Measurements from ENCODE around the gene UBC.

UBC gene

DNA sequence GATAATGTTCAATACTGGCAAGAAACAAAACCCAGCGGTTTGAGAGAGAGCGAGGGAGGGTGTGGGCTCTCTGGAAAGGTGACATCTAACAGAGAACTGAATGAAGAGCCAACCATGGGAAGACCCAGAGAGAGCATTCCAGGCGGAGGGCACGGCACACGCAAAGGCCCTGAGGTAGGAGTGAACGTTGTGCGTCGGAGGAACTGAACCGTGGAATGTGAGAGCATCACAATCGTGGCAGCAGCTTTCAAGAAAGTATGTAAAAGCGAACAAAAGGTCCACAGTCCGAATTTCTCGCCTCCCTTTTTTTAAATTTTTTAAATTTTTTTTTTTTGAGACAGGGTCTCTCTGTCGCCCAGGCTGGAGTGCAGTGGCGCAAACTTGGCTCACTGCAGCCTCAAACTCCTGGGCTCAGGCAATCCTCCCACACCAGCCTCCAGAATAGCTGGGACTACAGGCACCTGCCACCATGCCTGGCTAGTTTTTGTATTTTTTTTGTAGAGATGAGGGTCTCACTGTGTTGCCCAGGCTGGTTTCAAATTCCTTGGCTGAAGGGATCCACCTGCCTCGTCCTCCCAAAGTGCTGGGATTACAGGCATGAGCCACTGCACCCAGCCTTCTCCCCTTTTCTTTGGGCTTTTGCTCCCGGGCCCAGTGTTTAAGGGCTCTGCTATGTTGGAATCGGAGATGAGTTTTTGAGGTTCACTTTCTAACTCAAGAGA is 35.5 kb downstream of the UBC start:
- no peak for DNase-seq (ENCODE audit: low read depth)
- TF ChIP-seq, protein P1, sequence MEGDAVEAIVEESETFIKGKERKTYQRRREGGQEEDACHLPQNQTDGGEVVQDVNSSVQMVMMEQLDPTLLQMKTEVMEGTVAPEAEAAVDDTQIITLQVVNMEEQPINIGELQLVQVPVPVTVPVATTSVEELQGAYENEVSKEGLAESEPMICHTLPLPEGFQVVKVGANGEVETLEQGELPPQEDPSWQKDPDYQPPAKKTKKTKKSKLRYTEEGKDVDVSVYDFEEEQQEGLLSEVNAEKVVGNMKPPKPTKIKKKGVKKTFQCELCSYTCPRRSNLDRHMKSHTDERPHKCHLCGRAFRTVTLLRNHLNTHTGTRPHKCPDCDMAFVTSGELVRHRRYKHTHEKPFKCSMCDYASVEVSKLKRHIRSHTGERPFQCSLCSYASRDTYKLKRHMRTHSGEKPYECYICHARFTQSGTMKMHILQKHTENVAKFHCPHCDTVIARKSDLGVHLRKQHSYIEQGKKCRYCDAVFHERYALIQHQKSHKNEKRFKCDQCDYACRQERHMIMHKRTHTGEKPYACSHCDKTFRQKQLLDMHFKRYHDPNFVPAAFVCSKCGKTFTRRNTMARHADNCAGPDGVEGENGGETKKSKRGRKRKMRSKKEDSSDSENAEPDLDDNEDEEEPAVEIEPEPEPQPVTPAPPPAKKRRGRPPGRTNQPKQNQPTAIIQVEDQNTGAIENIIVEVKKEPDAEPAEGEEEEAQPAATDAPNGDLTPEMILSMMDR (IDR thresholded peaks at IDR 0.05; ENCODE audit: control insufficient read depth, extremely low read depth, insufficient read depth) = no peak
- no peak overlapping the region for H3K4me3 ChIP-seq (ENCODE audit: low read depth, low read length)

- TF ChIP-seq, protein P1 (IDR thresholded peaks at IDR 0.05; ENCODE audit: control insufficient read depth, extremely low read depth, insufficient read depth) = no peak
- DNase-seq (ENCODE audit: low read depth) = no peak
- H3K4me3 ChIP-seq (ENCODE audit: low read depth, low read length) = no peak overlapping the region
Measured at GRCh38 chr12:124877423-124877822, 37.0 kb downstream of the UBC start.

GRCh38 chr12:124876171-124876570 is 38.3 kb downstream of the UBC start:
- TF ChIP-seq, protein P1 (IDR thresholded peaks at IDR 0.05; ENCODE audit: control insufficient read depth, extremely low read depth, insufficient read depth) = no peak

GRCh38 chr12:124875803-124876132 is 38.7 kb downstream of the UBC start:
- no peak overlapping the region for H3K4me3 ChIP-seq (ENCODE audit: low read depth, low read length)
- DNase-seq (ENCODE audit: low read depth) = no peak
- TF ChIP-seq, protein P1 (IDR thresholded peaks at IDR 0.05; ENCODE audit: control insufficient read depth, extremely low read depth, insufficient read depth) = no peak

More at GRCh38 chr12:124876171-124876570, 38.3 kb downstream of the UBC start:
- no peak overlapping the region for H3K4me3 ChIP-seq (ENCODE audit: low read depth, low read length)
- no peak for DNase-seq (ENCODE audit: low read depth)

DNA sequence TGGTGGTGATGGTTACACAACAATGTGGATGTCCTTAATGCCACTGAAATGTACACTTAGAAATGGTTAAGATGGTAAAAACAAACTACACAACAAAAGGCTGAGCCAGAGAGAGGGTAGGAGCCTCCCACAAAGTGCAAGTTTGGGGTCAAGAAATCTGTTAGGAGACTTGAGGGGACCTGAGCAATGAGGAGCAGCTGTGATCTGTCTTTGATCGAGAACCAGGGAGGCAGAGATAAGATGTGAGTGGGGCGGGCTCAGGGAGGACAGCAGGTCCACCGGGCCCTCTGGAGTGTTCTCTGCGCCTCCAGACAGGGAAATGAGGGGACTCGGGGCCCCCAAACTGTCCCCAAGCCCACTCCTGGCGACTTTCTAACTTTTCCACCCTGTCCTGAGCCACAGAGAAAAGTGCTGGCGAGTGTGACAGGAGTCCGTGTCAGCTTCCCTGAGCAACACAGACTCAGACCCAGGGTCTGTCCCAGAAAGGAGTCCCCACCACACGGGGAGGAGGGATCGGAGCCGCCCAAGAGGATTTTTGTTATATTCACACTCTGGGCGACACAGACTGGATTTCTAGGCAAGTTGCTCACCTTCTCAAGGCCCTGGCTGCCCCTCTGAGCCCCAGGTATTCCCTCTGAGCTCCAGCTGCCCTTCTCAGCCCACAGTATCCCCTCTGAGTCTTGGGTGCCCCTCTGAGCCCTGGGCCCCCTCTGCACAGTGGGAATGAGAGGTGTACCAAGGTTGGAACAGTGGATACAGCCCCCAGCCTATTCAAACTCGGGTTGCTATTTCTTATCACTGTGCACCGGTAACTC is 39.3 kb downstream of the UBC start:
- H3K4me3 ChIP-seq (ENCODE audit: low read depth, low read length) = no peak overlapping the region
- TF ChIP-seq, protein P1 (IDR thresholded peaks at IDR 0.05; ENCODE audit: control insufficient read depth, extremely low read depth, insufficient read depth) = no peak
- no peak for DNase-seq (ENCODE audit: low read depth)

DNA sequence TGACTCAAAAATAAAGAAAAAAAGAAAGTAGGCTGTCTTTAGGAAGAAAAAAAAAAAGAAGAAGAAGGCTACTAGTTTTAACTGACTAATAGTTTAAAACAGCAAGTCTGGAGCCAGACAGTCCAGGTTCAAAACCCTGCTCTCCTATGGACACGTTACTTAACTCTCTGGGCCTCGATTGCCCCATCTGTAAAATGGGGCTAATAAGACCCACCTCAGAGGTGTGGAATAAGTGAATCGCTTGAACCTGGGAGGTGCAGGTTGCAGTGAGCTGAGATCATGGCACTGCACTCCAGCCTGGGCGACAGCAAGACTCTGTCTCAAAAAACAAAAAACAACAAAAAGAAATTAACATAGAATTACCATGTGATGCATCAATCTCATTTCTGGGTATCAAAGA is 40.3 kb downstream of the UBC start:
- DNase-seq (ENCODE audit: low read depth) = no peak
- TF ChIP-seq, protein P1 (IDR thresholded peaks at IDR 0.05; ENCODE audit: control insufficient read depth, extremely low read depth, insufficient read depth) = no peak
- no peak overlapping the region for H3K4me3 ChIP-seq (ENCODE audit: low read depth, low read length)

Measured in LNCaP clone FGC (cell line).